Activated CD8-positive, alpha-beta T cell treated with anti-CD3 and anti-CD28 coated beads for 36 hours (primary cell): ENCODE results near the gene LUC7L2. TPM values are rescaled to one million over a fixed set of nuclear protein-coding genes. Genes with fewer than 3 reads are reported as not detected.
"Not testable (repeated sequence)": the region's sequence is repeated elsewhere in the genome, so short reads cannot be mapped to it uniquely, and the experiment has no call there.

Experiments used
- ATAC-seq: fragments of 200-7000 bp; cut with Tn5 transposase; one replicate; pipeline ENCODE4 v1.10.0; 2021; ENCODE audit warnings: mild to moderate bottlenecking, moderate library complexity
- CTCF ChIA-PET: fragments of 350-600 bp; sonication (Branson Sonifier 250); formaldehyde crosslinking; loops from one replicate; lab custom pipeline; 2021; ENCODE audit warnings: antibody characterized with exemption; lab: Charles Lee
- POLR2A ChIA-PET: fragments of 350-600 bp; sonication (Branson Sonifier 250); formaldehyde crosslinking; loops from one replicate; lab custom pipeline; 2021; ENCODE audit warnings: antibody characterized with exemption; lab: Charles Lee
- DNase-seq: peaks from one replicate; pipeline ENCODE4 v3.0.0-alpha.2; 2020
- H3K27ac Mint-ChIP-seq: one replicate; pipeline ENCODE4 v1.8.0; 2021; ENCODE audit warnings: mild to moderate bottlenecking, mixed read lengths
- H3K27me3 Mint-ChIP-seq: one replicate; pipeline ENCODE4 v1.8.0; 2021; ENCODE audit warnings: mixed read lengths
- H3K36me3 Mint-ChIP-seq: one replicate; pipeline ENCODE4 v1.8.0; 2021; ENCODE audit warnings: low read depth, mixed read lengths
- H3K4me1 Mint-ChIP-seq: one replicate; pipeline ENCODE4 v1.8.0; 2021; ENCODE audit warnings: low read depth, mixed read lengths
- H3K4me3 Mint-ChIP-seq: one replicate; pipeline ENCODE4 v1.8.0; 2021; ENCODE audit warnings: mild to moderate bottlenecking, moderate library complexity, mixed read lengths
- H3K9me3 Mint-ChIP-seq: one replicate; pipeline ENCODE4 v1.8.0; 2021; ENCODE audit warnings: mixed read lengths
- CTCF ChIP-seq: fragments of 200-600 bp; IDR thresholded peaks from one replicate; pipeline ENCODE4 v1.8.0; 2022; ENCODE audit warnings: antibody characterized with exemption, mild to moderate bottlenecking
- intact Hi-C: fragments of 100-400 bp; cut with micrococcal nuclease; formaldehyde crosslinking; loops from one replicate; pipeline ENCODE4 v1.10.0; 2022
- total RNA-seq, 2 experiments: library from RNA; stranded (reverse); gene quantifications; one replicate each; pipeline ENCODE4 v1.2.3, GENCODE V29; 2021

LUC7L2 gene
- total RNA-seq, 2 experiments from 2014 or later = 133 to 140 TPM

- CTCF ChIA-PET = interaction anchor here (2.4 kb wide), 1 partner anchor 19 kb away, joined by 6 read pairs; no protein-coding TSS in a partner anchor
- DNase-seq = no peak
Observed at GRCh38 chr7:139453673-139454321, 94.1 kb downstream of the LUC7L2 start.

GRCh38 chr7:139455789-139456188, 96.1 kb downstream of the LUC7L2 start:
- intact Hi-C loops = no loop called here
- H3K36me3 Mint-ChIP-seq = no peaks in the 10 kb centered on the region
- ATAC-seq (no peak), DNase-seq (no peak)
- CTCF ChIA-PET = interaction anchor here (2.2 to 2.4 kb wide), 2 partner anchors 21 to 44 kb away, joined by 5 to 6 read pairs; no protein-coding TSS in a partner anchor
- H3K9me3 Mint-ChIP-seq = no peaks in the 10 kb centered on the region
- no peaks in the 10 kb centered on the region for H3K27me3 Mint-ChIP-seq
- H3K4me3 Mint-ChIP-seq = no peak overlapping the region
- POLR2A ChIA-PET = no interaction called here
- no peak for TF ChIP-seq CTCF
- H3K4me1 Mint-ChIP-seq = no peaks in the 10 kb centered on the region
- H3K27ac Mint-ChIP-seq = no peak overlapping the region

More at GRCh38 chr7:139453673-139454321, 94.1 kb downstream of the LUC7L2 start:
- Mint-ChIP-seq H3K27me3 (no peaks in the 10 kb centered on the region), H3K27ac (no peak overlapping the region), H3K4me3 (no peak overlapping the region), H3K4me1 (no peaks in the 10 kb centered on the region), H3K9me3 (no peaks in the 10 kb centered on the region), H3K36me3 (no peaks in the 10 kb centered on the region)
- intact Hi-C loops = no loop called here
- ATAC-seq = no peak
- POLR2A ChIA-PET = no interaction called here
- TF ChIP-seq CTCF = no peak

GRCh38 chr7:139456511-139456910, 96.8 kb downstream of the LUC7L2 start:
- CTCF ChIA-PET = interaction anchor here (2.2 kb wide), 1 partner anchor 44 kb away, joined by 5 read pairs; no protein-coding TSS in a partner anchor
- Mint-ChIP-seq H3K27me3 (no peaks in the 10 kb centered on the region), H3K4me1 (no peaks in the 10 kb centered on the region), H3K27ac (no peak overlapping the region), H3K36me3 (no peaks in the 10 kb centered on the region), H3K4me3 (no peak overlapping the region), H3K9me3 (no peaks in the 10 kb centered on the region)
- POLR2A ChIA-PET = no interaction called here
- TF ChIP-seq CTCF = no peak
- ATAC-seq (no peak), DNase-seq (no peak)
- intact Hi-C loops = no loop called here

GRCh38 chr7:139457153-139457946, 97.7 kb downstream of the LUC7L2 start:
- no peak for TF ChIP-seq CTCF

GRCh38 chr7:139463421-139463820, 103.7 kb downstream of the LUC7L2 start:
- H3K4me3 Mint-ChIP-seq, H3K4me1 Mint-ChIP-seq, H3K36me3 Mint-ChIP-seq, H3K27me3 Mint-ChIP-seq, DNase-seq, ATAC-seq, intact Hi-C loops, POLR2A ChIA-PET, CTCF ChIA-PET, H3K27ac Mint-ChIP-seq: not testable (repeated sequence)
- peaks cover 12% of the 10 kb centered on the region for H3K9me3 Mint-ChIP-seq

More at GRCh38 chr7:139457153-139457946, 97.7 kb downstream of the LUC7L2 start:
- no peak for DNase-seq
- Mint-ChIP-seq H3K4me1 (no peaks in the 10 kb centered on the region), H3K27me3 (no peaks in the 10 kb centered on the region), H3K4me3 (no peak overlapping the region), H3K9me3 (peaks cover under 1% of the 10 kb centered on the region), H3K27ac (no peak overlapping the region), H3K36me3 (no peaks in the 10 kb centered on the region)
- ChIA-PET POLR2A (no interaction called here), CTCF (no interaction called here)
- intact Hi-C loops = no loop called here
- ATAC-seq = no peak

- DNase-seq, POLR2A ChIA-PET, H3K4me1 Mint-ChIP-seq, H3K27ac Mint-ChIP-seq, H3K27me3 Mint-ChIP-seq, intact Hi-C loops, CTCF ChIA-PET, H3K36me3 Mint-ChIP-seq, ATAC-seq, H3K4me3 Mint-ChIP-seq: not testable (repeated sequence)
- peaks cover 12% of the 10 kb centered on the region for H3K9me3 Mint-ChIP-seq
Observed at GRCh38 chr7:139464511-139464910, 104.8 kb downstream of the LUC7L2 start.

- DNase-seq, H3K4me1 Mint-ChIP-seq, POLR2A ChIA-PET, intact Hi-C loops, H3K4me3 Mint-ChIP-seq, CTCF ChIA-PET, H3K36me3 Mint-ChIP-seq, H3K27ac Mint-ChIP-seq, H3K27me3 Mint-ChIP-seq, ATAC-seq: not testable (repeated sequence)
- H3K9me3 Mint-ChIP-seq = peaks cover 12% of the 10 kb centered on the region
Observed at GRCh38 chr7:139465072-139465471, 105.4 kb downstream of the LUC7L2 start.

GRCh38 chr7:139467729-139468128, 108.0 kb downstream of the LUC7L2 start:
- H3K9me3 Mint-ChIP-seq, CTCF ChIA-PET, H3K36me3 Mint-ChIP-seq, DNase-seq, intact Hi-C loops, H3K4me3 Mint-ChIP-seq, H3K4me1 Mint-ChIP-seq, H3K27ac Mint-ChIP-seq, ATAC-seq, H3K27me3 Mint-ChIP-seq, POLR2A ChIA-PET: not testable (repeated sequence)
